CD4-positive, CD25-positive, alpha-beta regulatory T cell (primary cell): ENCODE measurements around the gene PAPOLA. TPM values are rescaled to one million over a fixed set of nuclear protein-coding genes. Genes with fewer than 3 reads are reported as not detected.
A peak's percentile ranks its signal among the peaks of the same experiment; 100 is the strongest.

Experiments used
- ATAC-seq, 2 donors: fragments of 150-1000 bp; cut with Tn5 transposase; one replicate each; pipeline ENCODE4 v1.10.0; 2021; ENCODE audit warnings: low read depth in 2 of 2, moderate number of reproducible peaks in 2 of 2, moderate library complexity in 1 of 2
- DNase-seq, 3 donors: peaks; one replicate each; pipeline versions ENCODE4 v3.0.0 to v3.0.0-alpha.2; 2012 to 2022; ENCODE audit warnings: mixed read lengths in 1 of 3
- H3K27ac ChIP-seq: one replicate; pipeline ENCODE4 v1.7.0; 2013; ENCODE audit warnings: mild to moderate bottlenecking, low read length; ENCODE audit not compliant: insufficient read depth, poor library complexity, severe bottlenecking
- H3K27me3 ChIP-seq: one replicate; pipeline ENCODE4 v1.7.0; 2013; ENCODE audit warnings: low read length; ENCODE audit not compliant: control insufficient read depth, insufficient read depth
- H3K36me3 ChIP-seq: one replicate; pipeline ENCODE4 v1.7.0; 2013; ENCODE audit warnings: mild to moderate bottlenecking, low read length, moderate library complexity; ENCODE audit not compliant: control insufficient read depth, insufficient read depth
- H3K4me1 ChIP-seq: 2 replicates; pipeline ENCODE4 v1.7.0; 2013; ENCODE audit warnings: mild to moderate bottlenecking, low read length; ENCODE audit not compliant: insufficient read depth, control insufficient read depth, poor library complexity, severe bottlenecking
- H3K4me3 ChIP-seq: one replicate; pipeline ENCODE4 v1.7.0; 2013; ENCODE audit warnings: low read depth, mild to moderate bottlenecking, low read length, moderate library complexity
- H3K9me3 ChIP-seq, 2 experiments: 1 replicate in 1 of 2; 2 replicates in 1 of 2; pipeline ENCODE4 v1.7.0; 2013; ENCODE audit warnings: low read length in 2 of 2, mild to moderate bottlenecking in 1 of 2, moderate library complexity in 1 of 2; ENCODE audit not compliant: control insufficient read depth in 2 of 2
- H3K27ac Mint-ChIP-seq, 3 donors: one replicate each; pipeline ENCODE4 v1.8.0; 2020 to 2022; ENCODE audit warnings: mild to moderate bottlenecking in 3 of 3, mixed read lengths in 3 of 3, moderate library complexity in 2 of 3
- H3K27me3 Mint-ChIP-seq: one replicate; pipeline ENCODE4 v1.8.0; 2022; ENCODE audit warnings: mild to moderate bottlenecking, mixed read lengths
- H3K36me3 Mint-ChIP-seq: one replicate; pipeline ENCODE4 v1.8.0; 2020; ENCODE audit warnings: mixed read lengths
- H3K4me1 Mint-ChIP-seq, 4 donors: one replicate each; pipeline ENCODE4 v1.8.0; 2020 to 2022; ENCODE audit warnings: mixed read lengths in 4 of 4, mild to moderate bottlenecking in 1 of 4
- H3K4me3 Mint-ChIP-seq, 4 donors: one replicate each; pipeline ENCODE4 v1.8.0; 2020 to 2022; ENCODE audit warnings: mild to moderate bottlenecking in 4 of 4, mixed read lengths in 4 of 4, moderate library complexity in 3 of 4
- H3K9me3 Mint-ChIP-seq, 7 donors: one replicate each; pipeline ENCODE4 v1.8.0; 2020 to 2022; ENCODE audit warnings: mixed read lengths in 7 of 7, mild to moderate bottlenecking in 3 of 7, moderate library complexity in 2 of 7
- polyA plus RNA-seq, 4 donors: library from polyadenylated mRNA; unstranded; fragments of 300-500 nt; fragmentation: Illumina TruSeq; gene quantifications; one replicate each; pipeline ENCODE4 v1.2.3, GENCODE V29; 2021
- total RNA-seq: library from RNA; stranded (reverse); gene quantifications from one replicate; pipeline ENCODE4 v1.2.3, GENCODE V29; 2022

The PAPOLA gene
- total and polyA plus RNA-seq, 5 donors from 2014 or later: 57.9 to 189 (median 60.1) TPM

DNA sequence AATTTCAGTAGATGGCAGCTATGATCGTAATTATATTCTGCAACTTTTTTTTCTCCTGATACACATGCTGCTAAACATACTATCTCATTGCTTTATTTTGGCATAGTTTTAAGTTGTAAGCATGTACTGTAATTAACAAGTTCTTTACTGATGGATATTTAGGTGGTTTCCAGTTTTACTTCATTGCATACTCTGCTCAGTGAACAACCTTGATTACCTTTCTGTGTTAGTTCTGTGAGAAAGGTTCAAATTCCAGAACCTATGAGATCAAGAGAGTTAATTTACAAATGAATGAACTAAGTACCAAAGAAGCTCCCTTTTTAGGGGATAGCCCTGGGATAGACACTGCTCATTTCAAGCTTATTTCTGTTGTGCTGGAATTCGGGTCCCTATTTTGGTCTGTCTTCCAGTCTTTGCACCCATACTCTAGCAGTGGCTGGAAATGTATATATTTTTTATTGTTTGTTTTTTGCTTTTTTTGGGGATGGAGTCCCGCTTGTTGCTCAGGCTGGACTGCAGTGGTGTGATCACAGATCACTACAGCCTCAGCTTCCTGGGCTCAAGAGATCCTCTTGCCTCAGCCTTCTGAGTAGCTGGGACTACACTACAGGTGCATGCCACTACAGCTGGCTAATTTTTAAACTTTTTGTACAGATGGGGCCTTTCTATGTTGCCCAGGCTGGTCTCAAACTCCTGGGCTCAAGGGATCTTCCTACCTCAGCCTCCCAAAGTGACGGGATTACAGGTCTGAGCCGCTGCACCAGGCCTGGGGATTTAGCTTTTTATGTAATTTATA lies 10.6 kb downstream of the PAPOLA start:
- peak overlapping the region in 2 of 3 donors; percentile 36 to 81 for H3K27ac Mint-ChIP-seq
- no peaks in the 10 kb centered on the region for H3K27me3 Mint-ChIP-seq
- no peaks in the 10 kb centered on the region for H3K36me3 Mint-ChIP-seq
- Histone ChIP-seq H3K27ac (no peak overlapping the region), H3K4me3 (peak overlapping the region; percentile 61), H3K36me3 (no peaks in the 10 kb centered on the region), H3K27me3 (no peaks in the 10 kb centered on the region), H3K9me3 (no peaks in the 10 kb centered on the region), H3K4me1 (peaks cover 76% of the 10 kb centered on the region)
- no peak for DNase-seq
- no peak for ATAC-seq
- peak overlapping the region in 3 of 4 donors; percentile 29 to 68 (median 55) for H3K4me3 Mint-ChIP-seq
- no peaks in the 10 kb centered on the region for H3K9me3 Mint-ChIP-seq
- H3K4me1 Mint-ChIP-seq: peaks cover 71 to 95% (median 85%) of the 10 kb centered on the region in 4 donors

DNA sequence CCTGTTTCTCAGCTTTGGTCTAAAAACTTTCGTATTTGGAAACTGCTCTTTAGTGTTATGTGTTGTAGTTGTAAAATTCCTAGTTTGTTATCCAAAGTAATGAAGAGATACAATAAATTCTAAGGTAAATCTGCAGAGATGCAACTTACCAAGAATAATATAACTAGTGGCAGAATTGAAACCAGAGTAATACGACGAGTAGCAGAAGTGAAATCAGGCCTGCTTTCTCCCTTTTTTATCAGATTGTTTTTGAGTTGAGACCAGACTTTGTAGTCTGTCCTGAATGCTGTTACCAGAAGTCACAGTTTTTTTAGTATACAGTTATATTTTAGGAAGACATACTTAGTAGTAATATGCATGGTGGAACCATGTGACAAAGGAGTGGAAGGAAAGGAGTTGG lies 12.5 kb downstream of the PAPOLA start:
- Histone ChIP-seq H3K27me3 (no peaks in the 10 kb centered on the region), H3K27ac (no peak overlapping the region), H3K4me1 (peaks cover 66% of the 10 kb centered on the region), H3K36me3 (no peaks in the 10 kb centered on the region), H3K9me3 (no peaks in the 10 kb centered on the region), H3K4me3 (peak overlapping the region; percentile 51)
- peaks cover under 1% of the 10 kb centered on the region for H3K36me3 Mint-ChIP-seq
- no peaks in the 10 kb centered on the region for H3K9me3 Mint-ChIP-seq
- H3K4me3 Mint-ChIP-seq: peak overlapping the region in 3 of 4 donors; percentile 20 to 61 (median 57)
- DNase-seq (no peak), ATAC-seq (no peak)
- H3K4me1 Mint-ChIP-seq: peaks cover 53 to 93% (median 74%) of the 10 kb centered on the region in 4 donors
- peak overlapping the region in 2 of 3 donors; percentile 71 to 81 for H3K27ac Mint-ChIP-seq
- H3K27me3 Mint-ChIP-seq: no peaks in the 10 kb centered on the region

DNA sequence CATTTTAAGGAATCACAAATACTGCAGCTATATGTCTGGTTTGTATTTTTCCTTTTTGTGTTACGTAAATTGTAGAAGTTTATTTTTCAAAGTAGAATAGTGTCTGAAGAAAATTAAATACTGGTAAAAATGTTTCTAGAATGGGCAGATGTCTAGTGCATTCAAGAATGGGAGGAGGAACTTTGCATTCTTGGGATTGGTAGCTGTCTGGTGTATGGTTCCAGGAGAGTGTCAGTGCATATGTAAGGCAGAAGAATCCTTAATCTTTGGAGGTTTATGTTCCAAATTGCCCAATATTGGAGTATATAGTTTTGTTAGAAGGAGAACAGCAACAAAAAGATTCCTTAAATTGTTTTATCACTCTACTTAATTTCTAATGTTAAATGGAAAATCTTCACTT lies 13.5 kb downstream of the PAPOLA start:
- ATAC-seq (no peak), DNase-seq (no peak)
- Mint-ChIP-seq H3K27me3 (no peaks in the 10 kb centered on the region), H3K9me3 (no peaks in the 10 kb centered on the region), H3K27ac (no peak overlapping the region), H3K4me3 (peak overlapping the region in 2 of 4 donors; percentile 4 to 5), H3K36me3 (peaks cover 5% of the 10 kb centered on the region), H3K4me1 (peaks cover 47 to 89% (median 68%) of the 10 kb centered on the region in 4 donors)
- Histone ChIP-seq H3K4me1 (peaks cover 56% of the 10 kb centered on the region), H3K9me3 (no peaks in the 10 kb centered on the region), H3K27ac (no peak overlapping the region), H3K27me3 (no peaks in the 10 kb centered on the region), H3K4me3 (no peak overlapping the region), H3K36me3 (peaks cover 8% of the 10 kb centered on the region)

DNA sequence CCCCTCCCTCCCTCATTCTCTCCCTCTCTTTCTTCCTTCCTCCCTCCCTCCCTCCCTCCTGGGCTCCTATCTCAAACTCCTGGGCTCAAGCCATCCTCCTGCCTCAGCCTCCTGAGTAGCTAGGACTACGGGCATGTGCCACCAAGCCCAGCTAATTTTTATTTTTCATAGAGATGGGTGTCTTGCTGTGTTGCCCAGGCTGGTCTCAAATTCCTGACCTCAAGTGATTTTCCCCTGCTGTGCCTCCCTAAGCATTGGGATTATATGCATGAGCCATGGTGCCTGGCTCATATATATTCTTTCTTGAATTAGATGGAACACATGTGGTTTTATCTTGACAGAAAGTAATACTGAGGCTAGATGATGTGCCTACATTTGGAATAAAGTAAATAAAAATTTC lies 14.2 kb downstream of the PAPOLA start:
- no peak overlapping the region for H3K27ac Mint-ChIP-seq
- H3K4me3 Mint-ChIP-seq: peak overlapping the region in 1 of 4 donors; percentile 46
- H3K27ac ChIP-seq: no peak overlapping the region
- peaks cover 13% of the 10 kb centered on the region for H3K36me3 ChIP-seq
- peaks cover 45 to 83% (median 62%) of the 10 kb centered on the region in 4 donors for H3K4me1 Mint-ChIP-seq
- H3K36me3 Mint-ChIP-seq: peaks cover 5% of the 10 kb centered on the region
- no peaks in the 10 kb centered on the region for H3K27me3 Mint-ChIP-seq
- no peak for ATAC-seq
- peaks cover 56% of the 10 kb centered on the region for H3K4me1 ChIP-seq
- no peak for DNase-seq
- no peak overlapping the region for H3K4me3 ChIP-seq
- no peaks in the 10 kb centered on the region for H3K9me3 Mint-ChIP-seq
- H3K27me3 ChIP-seq: no peaks in the 10 kb centered on the region
- no peaks in the 10 kb centered on the region for H3K9me3 ChIP-seq

DNA sequence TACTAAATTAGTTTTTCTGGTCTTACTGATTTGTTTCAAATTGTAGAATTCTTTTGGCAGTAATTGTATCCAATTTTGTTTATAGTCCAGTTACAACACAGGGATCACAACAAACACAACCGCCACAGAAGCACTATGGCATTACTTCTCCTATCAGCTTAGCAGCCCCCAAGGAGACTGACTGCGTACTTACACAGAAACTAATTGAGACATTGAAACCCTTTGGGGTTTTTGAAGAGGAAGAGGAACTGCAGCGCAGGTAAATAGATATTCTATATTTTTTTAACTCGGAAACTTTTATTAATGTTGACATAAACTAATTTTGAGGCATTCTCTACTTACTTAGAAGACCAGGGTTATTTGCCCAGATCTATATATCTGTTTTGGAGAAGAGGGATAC lies 17.8 kb downstream of the PAPOLA start:
- no peak overlapping the region for H3K4me3 ChIP-seq
- H3K4me1 Mint-ChIP-seq: peaks cover 18 to 51% (median 36%) of the 10 kb centered on the region in 4 donors
- H3K27me3 Mint-ChIP-seq: no peaks in the 10 kb centered on the region
- peaks cover 26% of the 10 kb centered on the region for H3K4me1 ChIP-seq
- peak overlapping the region in 1 of 3 donors; percentile 38 for H3K27ac Mint-ChIP-seq
- no peak overlapping the region for H3K4me3 Mint-ChIP-seq
- no peaks in the 10 kb centered on the region for H3K27me3 ChIP-seq
- H3K36me3 ChIP-seq: peaks cover 46% of the 10 kb centered on the region
- H3K36me3 Mint-ChIP-seq: peaks cover 9% of the 10 kb centered on the region
- H3K9me3 Mint-ChIP-seq: no peaks in the 10 kb centered on the region
- ATAC-seq: no peak
- DNase-seq: no peak
- H3K27ac ChIP-seq: no peak overlapping the region
- H3K9me3 ChIP-seq: no peaks in the 10 kb centered on the region

DNA sequence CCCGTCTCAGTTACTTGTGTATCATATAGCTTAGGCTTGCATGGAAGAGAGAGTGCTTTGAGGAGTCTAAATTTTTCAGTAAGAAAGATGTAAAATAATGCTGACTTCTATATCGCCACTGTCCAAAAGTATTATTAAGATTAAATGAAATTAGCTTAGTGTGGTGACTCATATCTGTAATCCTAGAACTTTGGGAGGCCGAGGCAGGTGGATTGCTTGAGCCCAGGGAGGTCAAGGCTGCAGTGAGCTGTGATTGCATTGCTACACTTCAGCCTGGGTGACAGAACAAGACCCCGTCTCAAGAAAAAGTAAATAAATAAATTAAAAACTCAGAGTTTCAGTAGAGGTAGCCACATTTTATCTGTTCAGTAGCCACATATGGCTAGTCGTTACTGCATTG lies 23.3 kb downstream of the PAPOLA start:
- Histone ChIP-seq H3K27me3 (no peaks in the 10 kb centered on the region), H3K27ac (no peak overlapping the region), H3K36me3 (peaks cover 89% of the 10 kb centered on the region), H3K4me3 (no peak overlapping the region), H3K4me1 (no peaks in the 10 kb centered on the region), H3K9me3 (no peaks in the 10 kb centered on the region)
- H3K9me3 Mint-ChIP-seq: no peaks in the 10 kb centered on the region
- H3K27me3 Mint-ChIP-seq: no peaks in the 10 kb centered on the region
- H3K36me3 Mint-ChIP-seq: peaks cover 16% of the 10 kb centered on the region
- no peak overlapping the region for H3K27ac Mint-ChIP-seq
- DNase-seq (no peak), ATAC-seq (no peak)
- no peak overlapping the region for H3K4me3 Mint-ChIP-seq
- H3K4me1 Mint-ChIP-seq: peaks cover 0 to 15% (median 5%) of the 10 kb centered on the region in 4 donors

DNA sequence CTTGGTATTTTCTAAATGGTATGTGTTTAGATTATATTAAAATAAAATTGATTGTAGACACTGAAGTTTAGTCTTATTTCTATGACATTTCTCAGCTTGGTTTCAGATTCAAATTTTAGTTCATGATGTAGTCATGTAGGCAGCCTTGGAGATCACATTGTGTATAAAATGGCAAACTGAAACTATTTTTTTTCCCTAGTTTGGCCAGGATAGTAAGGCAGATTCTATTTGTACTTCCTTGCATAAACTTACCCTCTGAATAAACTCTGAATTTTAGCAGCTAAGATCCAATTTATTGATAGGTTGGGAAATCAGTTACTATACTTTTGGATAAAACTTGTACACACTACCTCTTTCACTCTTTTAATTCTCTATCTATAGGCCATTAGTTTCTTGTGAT lies 30.4 kb downstream of the PAPOLA start:
- Mint-ChIP-seq H3K4me1 (peaks cover 3 to 8% (median 5%) of the 10 kb centered on the region in 4 donors), H3K9me3 (no peaks in the 10 kb centered on the region), H3K4me3 (no peak overlapping the region), H3K27ac (no peak overlapping the region), H3K27me3 (no peaks in the 10 kb centered on the region), H3K36me3 (peaks cover 26% of the 10 kb centered on the region)
- DNase-seq: no peak
- Histone ChIP-seq H3K36me3 (peaks cover 62% of the 10 kb centered on the region), H3K27ac (no peak overlapping the region), H3K4me3 (no peak overlapping the region), H3K27me3 (no peaks in the 10 kb centered on the region), H3K4me1 (no peaks in the 10 kb centered on the region), H3K9me3 (no peaks in the 10 kb centered on the region)
- ATAC-seq: no peak

DNA sequence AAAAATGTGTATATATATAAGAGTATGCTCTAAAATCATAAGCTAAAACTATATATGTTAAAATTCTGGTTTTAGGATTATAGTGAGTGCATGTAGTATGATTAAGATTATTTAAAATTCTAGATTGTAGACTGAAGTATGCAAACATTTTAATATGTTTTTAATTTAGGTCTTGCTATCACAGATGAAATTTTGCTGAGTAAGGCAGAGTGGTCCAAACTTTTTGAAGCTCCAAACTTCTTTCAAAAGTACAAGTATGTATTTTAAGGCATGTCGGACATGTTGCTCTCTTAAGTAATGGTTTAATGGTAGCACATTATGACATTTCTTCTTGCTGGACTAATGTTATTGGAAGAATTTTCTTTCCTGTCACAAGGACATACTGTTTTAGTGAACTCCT lies 34.6 kb downstream of the PAPOLA start:
- ATAC-seq: no peak

More for the DNA sequence above, 34.6 kb downstream of the PAPOLA start:
- no peaks in the 10 kb centered on the region for H3K4me1 ChIP-seq
- Mint-ChIP-seq H3K27me3 (no peaks in the 10 kb centered on the region), H3K4me3 (no peak overlapping the region), H3K27ac (no peak overlapping the region), H3K36me3 (peaks cover 23% of the 10 kb centered on the region), H3K4me1 (peaks cover 11 to 24% (median 14%) of the 10 kb centered on the region in 4 donors), H3K9me3 (no peaks in the 10 kb centered on the region)
- H3K9me3 ChIP-seq: no peaks in the 10 kb centered on the region
- no peak for DNase-seq
- no peaks in the 10 kb centered on the region for H3K27me3 ChIP-seq
- H3K4me3 ChIP-seq: no peak overlapping the region
- peaks cover 27% of the 10 kb centered on the region for H3K36me3 ChIP-seq
- H3K27ac ChIP-seq: no peak overlapping the region
